IMR-90 (cell line): ENCODE results near the gene CERK. TPM values are rescaled to one million over a fixed set of nuclear protein-coding genes. Genes with fewer than 3 reads are reported as not detected.

Experiments used
- ATAC-seq: fragments of 200-7000 bp; cut with Tn5 transposase; 2 replicates; pipeline ENCODE4 v1.9.1; 2020; ENCODE audit warnings: low read depth, mild to moderate bottlenecking, moderate library complexity
- BruUV-seq: library from RNA; stranded (reverse); fragments of 400-500 nt; replicated peaks from 2 replicates; lab custom pipeline; 2021; lab: Mats Ljungman, UMichigan
- CTCF ChIA-PET: fragments of 300-600 bp; formaldehyde crosslinking; extraction: SDS; loops from one replicate; lab custom pipeline; 2021; ENCODE audit warnings: antibody characterized with exemption; lab: Yijun Ruan, JAX
- POLR2A ChIA-PET: fragments of 300-600 bp; sonication (Branson Sonifier 250); formaldehyde crosslinking; loops from one replicate; lab custom pipeline; 2022; ENCODE audit warnings: antibody characterized with exemption; ENCODE audit not compliant: unreplicated experiment; lab: Charles Lee
- DNase-seq: peaks from one replicate; pipeline ENCODE4 v3.0.0; 2013
- H2AFZ ChIP-seq: replicated peaks from 2 replicates; pipeline ENCODE3; 2013; ENCODE audit warnings: low read length, mild to moderate bottlenecking; ENCODE audit not compliant: poor library complexity
- H2AK5ac ChIP-seq: 2 replicates; pipeline ENCODE4 v1.6.1; 2013; ENCODE audit warnings: low read depth, low read length, inconsistent platforms
- H2AK9ac ChIP-seq: replicated peaks from 2 replicates; pipeline ENCODE3; 2013; ENCODE audit warnings: mild to moderate bottlenecking, low read depth, low read length, moderate library complexity; ENCODE audit not compliant: poor library complexity
- H2BK120ac ChIP-seq: 2 replicates; pipeline ENCODE4 v1.6.1; 2013; ENCODE audit warnings: low read depth, low read length, inconsistent platforms
- H2BK15ac ChIP-seq: 3 replicates; pipeline ENCODE4 v1.6.1; 2013; ENCODE audit warnings: low read depth, low read length, inconsistent platforms
- H2BK20ac ChIP-seq: 2 replicates; pipeline ENCODE4 v1.6.1; 2013; ENCODE audit warnings: low read depth, mild to moderate bottlenecking, inconsistent platforms, low read length, moderate library complexity
- H2BK5ac ChIP-seq: 2 replicates; pipeline ENCODE4 v1.6.1; 2013; ENCODE audit warnings: mild to moderate bottlenecking, low read depth, low read length, inconsistent platforms; ENCODE audit not compliant: poor library complexity, severe bottlenecking
- H3K14ac ChIP-seq: replicated peaks from 2 replicates; pipeline ENCODE4 v1.6.1; 2013; ENCODE audit warnings: low read depth, low read length, inconsistent platforms
- H3K18ac ChIP-seq: 2 replicates; pipeline ENCODE4 v1.6.1; 2013; ENCODE audit warnings: low read depth, low read length, control low read depth
- H3K23ac ChIP-seq: 2 replicates; pipeline ENCODE4 v1.6.1; 2013; ENCODE audit warnings: low read depth, low read length, inconsistent platforms
- H3K27ac ChIP-seq: 2 replicates; pipeline ENCODE4 v1.5.1; 2013; ENCODE audit warnings: mild to moderate bottlenecking, control low read depth, low read length; ENCODE audit not compliant: insufficient read depth
- H3K27me3 ChIP-seq: 2 replicates; pipeline ENCODE4 v1.6.1; 2013; ENCODE audit warnings: low read length; ENCODE audit not compliant: control insufficient read depth, insufficient read depth
- H3K36me3 ChIP-seq: 2 replicates; pipeline ENCODE4 v1.6.1; 2013; ENCODE audit warnings: low read length, mixed read lengths; ENCODE audit not compliant: control insufficient read depth, insufficient read depth
- H3K4ac ChIP-seq: 2 replicates; pipeline ENCODE4 v1.6.1; 2013; ENCODE audit warnings: low read depth, low read length, inconsistent platforms
- H3K4me1 ChIP-seq: 2 replicates; pipeline ENCODE4 v1.6.1; 2013; ENCODE audit warnings: low read length, mixed read lengths; ENCODE audit not compliant: control insufficient read depth, insufficient read depth
- H3K4me2 ChIP-seq: 2 replicates; pipeline ENCODE4 v1.6.1; 2013; ENCODE audit warnings: low read depth, mild to moderate bottlenecking, control low read depth, low read length, moderate library complexity
- H3K4me3 ChIP-seq: 2 replicates; pipeline ENCODE4 v1.5.1; 2013; ENCODE audit warnings: low read depth, mild to moderate bottlenecking, control low read depth, low read length, moderate library complexity; ENCODE audit not compliant: insufficient read depth
- H3K56ac ChIP-seq: 2 replicates; pipeline ENCODE4 v1.6.1; 2013; ENCODE audit warnings: low read length, inconsistent platforms; ENCODE audit not compliant: insufficient read depth; ENCODE audit errors: extremely low read depth
- H3K79me1 ChIP-seq, 2 experiments: 2 replicates each; pipeline ENCODE4 v1.6.1; 2013; ENCODE audit warnings: low read length in 2 of 2, inconsistent platforms in 1 of 2, low read depth in 1 of 2
- H3K9ac ChIP-seq: 2 replicates; pipeline ENCODE4 v1.6.1; 2013; ENCODE audit warnings: low read depth, low read length, control low read depth
- H3K9me1 ChIP-seq: 2 replicates; pipeline ENCODE4 v1.6.1; 2013; ENCODE audit warnings: low read length, inconsistent platforms; ENCODE audit not compliant: insufficient read depth
- H3K9me3 ChIP-seq: 2 replicates; pipeline ENCODE4 v1.6.1; 2013; ENCODE audit warnings: low read length; ENCODE audit not compliant: control insufficient read depth, insufficient read depth
- H4K20me1 ChIP-seq: 2 replicates; pipeline ENCODE4 v1.6.1; 2013; ENCODE audit warnings: low read length, inconsistent platforms; ENCODE audit not compliant: insufficient read depth
- H4K5ac ChIP-seq: 2 replicates; pipeline ENCODE4 v1.6.1; 2013; ENCODE audit warnings: mild to moderate bottlenecking, low read depth, low read length, control low read depth
- H4K8ac ChIP-seq, 2 experiments: 2 replicates each; pipeline ENCODE4 v1.6.1; 2013; ENCODE audit warnings: low read depth in 2 of 2, low read length in 2 of 2, control low read depth in 1 of 2, inconsistent platforms in 1 of 2
- H4K91ac ChIP-seq: 2 replicates; pipeline ENCODE4 v1.6.1; 2013; ENCODE audit warnings: low read depth, low read length, inconsistent platforms; ENCODE audit not compliant: insufficient read depth
- CEBPB ChIP-seq: IDR thresholded peaks from 2 replicates; pipeline ENCODE4 v1.6.1; 2012; ENCODE audit warnings: low read depth, low read length, improper control_type of control experiment
- RAD21 ChIP-seq: IDR thresholded peaks from 2 replicates; pipeline ENCODE4 v1.6.1; 2012; ENCODE audit warnings: low read length, improper control_type of control experiment
- SMC3 ChIP-seq: fragments of 150-350 bp; IDR thresholded peaks from 2 replicates; pipeline ENCODE4 v1.6.1; 2016; ENCODE audit warnings: low read depth, mild to moderate bottlenecking, antibody characterized with exemption, low read length, moderate library complexity
- WGBS, 2 experiments: methylation state at CpG; one replicate each; pipeline versions ENCODE4 v1.1.5 to v1.1.7; 2013; ENCODE audit warnings: missing lambda C conversion rate in 2 of 2; ENCODE audit not compliant: insufficient read length in 1 of 2; ENCODE audit errors: extremely low coverage in 2 of 2; 5-methylcytosine and 5-hydroxymethylcytosine counted together
- dilution Hi-C: fragments of 300-500 bp; cut with HindIII; formaldehyde crosslinking; loops from one replicate; pipeline ENCODE4 v1.14.3; 2018; ENCODE audit warnings: low sequenced_read_pairs; ENCODE audit not compliant: unreplicated experiment
- in situ Hi-C: fragments of 300-500 bp; cut with MboI; formaldehyde crosslinking; loops from 3 replicates; pipeline ENCODE4 v1.14.3; 2019; ENCODE audit warnings: low sequenced_read_pairs, inconsistent platforms, mixed read lengths
- intact Hi-C: fragments of 100-400 bp; cut with micrococcal nuclease; formaldehyde crosslinking; loops from 2 replicates; pipeline ENCODE4 v1.10.0; 2022
- polyA plus RNA-seq, 3 experiments: library from polyadenylated mRNA; depleted of rRNA; stranded (reverse); fragments of >200 nt; gene quantifications; 2 replicates each; pipeline ENCODE4 v1.2.3, GENCODE V29; 2012; ENCODE audit warnings: low replicate concordance in 1 of 3
- total RNA-seq: library from RNA; depleted of rRNA; stranded (reverse); fragments of >200 nt; gene quantifications from 2 replicates; pipeline ENCODE4 v1.2.3, GENCODE V29; 2012
- TF ChIP-seq, protein P1 (sequence below): conservative IDR thresholded peaks from 2 replicates; pipeline ENCODE4 v1.5.1; 2012; ENCODE audit warnings: mild to moderate bottlenecking, low read depth, low read length, improper control_type of control experiment

CERK gene
- total and polyA plus RNA-seq, 2 of the 4 experiments (the other 2 are of a cell fraction) = 25.3 to 38.7 TPM

DNA sequence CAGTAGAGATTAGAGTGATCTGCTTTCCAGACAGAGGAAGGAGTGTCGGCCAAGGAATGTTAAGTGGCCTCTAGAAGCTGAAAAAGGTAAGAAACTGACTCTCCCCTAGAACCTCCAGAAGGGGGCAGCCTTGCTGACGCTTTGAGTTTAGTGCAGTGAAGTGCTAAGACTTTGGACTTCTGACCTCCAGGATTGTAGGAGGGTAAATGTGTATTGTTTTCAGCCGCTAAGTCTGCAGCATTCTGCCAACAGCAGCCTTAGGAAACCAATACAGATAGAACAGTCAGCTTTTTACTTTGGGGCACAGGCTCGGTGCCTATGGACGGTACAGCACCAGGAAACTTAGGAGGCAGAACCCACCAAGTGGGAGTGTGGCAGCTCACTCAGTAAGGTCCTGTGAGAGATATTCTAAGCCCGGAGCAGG is 20.8 kb upstream of the CERK start:
- peak overlapping the region; percentile 66; the same call in 1 of the 2 replicates for H3K4ac ChIP-seq
- H3K36me3 ChIP-seq = no peaks in the 10 kb centered on the region
- no TSS peak for BruUV-seq
- no peaks in the 10 kb centered on the region for H4K20me1 ChIP-seq
- peaks cover 11% of the 10 kb centered on the region for H3K4me1 ChIP-seq
- peak; percentile 63 for DNase-seq
- peak overlapping the region; percentile 78 for H2AFZ ChIP-seq
- dilution Hi-C loops (no loop called here), in situ Hi-C loops (no loop called here), intact Hi-C loops (no loop called here)
- ChIA-PET CTCF (interaction anchor here (0.6 to 1.7 kb wide), 6 partner anchors 16 to 1734 kb away, joined by 3 to 6 read pairs (median 4); no protein-coding TSS in a partner anchor), POLR2A (no interaction called here)
- H3K27me3 ChIP-seq = no peaks in the 10 kb centered on the region
- H3K79me1 ChIP-seq = peaks cover 17 to 31% of the 10 kb centered on the region in 2 experiments
- no peak overlapping the region for H3K18ac ChIP-seq
- WGBS, 2 experiments = 100% methylated on average over 2 of the region's 6 CpGs; no CpG with 5 or more reads in 1 of the 2 experiments
- H3K9ac ChIP-seq = no peak overlapping the region
- no peaks in the 10 kb centered on the region for H3K9me3 ChIP-seq
- H2BK5ac ChIP-seq = peak overlapping the region; percentile 47
- no peak overlapping the region for H3K27ac ChIP-seq
- peaks cover 5% of the 10 kb centered on the region for H3K9me1 ChIP-seq
- H3K4me3 ChIP-seq = no peak overlapping the region
- H3K23ac ChIP-seq = 0 out of 2 replicates have a peak overlapping the region, but pooled peaks have one; percentile 4
- peak overlapping the region; percentile 17 for H2AK9ac ChIP-seq
- peak overlapping the region; percentile 83; the same call in 1 of the 2 replicates for H2BK120ac ChIP-seq
- H3K4me2 ChIP-seq = no peak overlapping the region
- TF ChIP-seq, protein P1, sequence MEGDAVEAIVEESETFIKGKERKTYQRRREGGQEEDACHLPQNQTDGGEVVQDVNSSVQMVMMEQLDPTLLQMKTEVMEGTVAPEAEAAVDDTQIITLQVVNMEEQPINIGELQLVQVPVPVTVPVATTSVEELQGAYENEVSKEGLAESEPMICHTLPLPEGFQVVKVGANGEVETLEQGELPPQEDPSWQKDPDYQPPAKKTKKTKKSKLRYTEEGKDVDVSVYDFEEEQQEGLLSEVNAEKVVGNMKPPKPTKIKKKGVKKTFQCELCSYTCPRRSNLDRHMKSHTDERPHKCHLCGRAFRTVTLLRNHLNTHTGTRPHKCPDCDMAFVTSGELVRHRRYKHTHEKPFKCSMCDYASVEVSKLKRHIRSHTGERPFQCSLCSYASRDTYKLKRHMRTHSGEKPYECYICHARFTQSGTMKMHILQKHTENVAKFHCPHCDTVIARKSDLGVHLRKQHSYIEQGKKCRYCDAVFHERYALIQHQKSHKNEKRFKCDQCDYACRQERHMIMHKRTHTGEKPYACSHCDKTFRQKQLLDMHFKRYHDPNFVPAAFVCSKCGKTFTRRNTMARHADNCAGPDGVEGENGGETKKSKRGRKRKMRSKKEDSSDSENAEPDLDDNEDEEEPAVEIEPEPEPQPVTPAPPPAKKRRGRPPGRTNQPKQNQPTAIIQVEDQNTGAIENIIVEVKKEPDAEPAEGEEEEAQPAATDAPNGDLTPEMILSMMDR = peak; percentile 67
- TF ChIP-seq RAD21 (peak; percentile 63), SMC3 (peak; percentile 57), CEBPB (no peak)
- peak; percentile 16 for ATAC-seq
- H4K5ac ChIP-seq = 0 out of 2 replicates have a peak overlapping the region, but pooled peaks have one; percentile 68
- H4K91ac ChIP-seq = peak overlapping the region; percentile 51; the same call in 1 of the 2 replicates
- H3K14ac ChIP-seq = no peak overlapping the region
- no peak overlapping the region for H3K56ac ChIP-seq
- H2BK15ac ChIP-seq = no peak overlapping the region
- H4K8ac ChIP-seq = peak overlapping the region in 1 of 2 experiments; percentile 80; a peak in 1 of 4 replicates
- H2AK5ac ChIP-seq = peak overlapping the region; percentile 65; the same call in 1 of the 2 replicates
- peak overlapping the region; percentile 74 for H2BK20ac ChIP-seq
